GM19452 (cell line): ENCODE measurements around the gene CHST15.
A peak's percentile ranks its signal among the peaks of the same experiment; 100 is the strongest.

ENCODE experiments used
- ATAC-seq: cut with Tn5 transposase; IDR thresholded peaks from one replicate; pipeline ENCODE4 v1.9.1; 2021; ENCODE audit not compliant: unreplicated experiment

The CHST15 gene

DNA sequence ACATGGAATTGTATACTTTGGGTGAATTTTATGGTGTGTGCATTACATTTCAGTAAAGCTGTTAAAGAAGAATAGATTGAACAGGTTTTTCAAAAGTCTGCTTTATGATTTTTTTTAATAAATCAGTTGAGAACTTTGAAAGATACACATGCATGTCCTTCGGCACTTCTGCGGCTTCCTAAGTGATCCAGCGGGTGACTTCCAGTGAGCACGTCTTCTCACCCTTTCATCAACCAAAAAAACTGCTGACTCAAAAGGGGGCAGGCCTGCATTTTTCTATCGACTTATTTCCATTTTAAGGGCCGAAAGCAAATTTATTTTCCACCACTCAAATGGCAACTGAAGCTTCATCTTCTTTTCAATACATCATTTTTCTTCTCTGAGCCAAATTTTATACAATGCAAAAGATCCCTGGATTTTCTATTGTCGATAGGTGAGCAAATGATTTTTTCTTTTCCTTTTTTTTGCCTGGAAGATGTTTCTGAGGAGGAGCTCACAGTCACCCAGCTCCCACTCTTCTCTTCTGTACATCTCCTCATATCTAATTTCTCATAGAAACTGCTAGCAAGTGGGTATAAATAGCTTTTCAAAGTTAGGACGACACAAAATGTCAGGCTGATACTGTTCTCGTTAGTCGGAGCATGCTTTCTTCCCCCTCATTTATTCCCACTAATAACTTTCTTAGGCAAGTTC lies 10.2 kb downstream of the CHST15 start:
- no peak for ATAC-seq

DNA sequence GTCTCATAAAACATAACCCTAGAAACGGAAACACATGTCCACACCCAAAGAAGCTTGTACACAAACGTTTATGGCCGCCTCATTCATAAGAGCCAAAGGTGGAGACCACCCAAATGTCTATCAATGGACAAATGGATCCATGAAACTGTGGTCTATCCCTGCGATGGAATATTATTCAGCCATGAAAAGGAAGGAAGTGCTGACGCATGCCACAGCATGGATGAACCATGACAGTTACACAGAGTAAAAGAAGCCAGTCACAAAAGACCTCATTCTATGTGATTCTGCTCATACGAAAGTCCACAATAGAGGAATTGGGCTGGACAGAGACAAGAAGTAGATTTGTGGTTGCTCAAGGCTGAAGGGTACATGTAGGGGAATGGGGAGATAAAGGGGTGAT lies 10.8 kb downstream of the CHST15 start:
- no peak for ATAC-seq

DNA sequence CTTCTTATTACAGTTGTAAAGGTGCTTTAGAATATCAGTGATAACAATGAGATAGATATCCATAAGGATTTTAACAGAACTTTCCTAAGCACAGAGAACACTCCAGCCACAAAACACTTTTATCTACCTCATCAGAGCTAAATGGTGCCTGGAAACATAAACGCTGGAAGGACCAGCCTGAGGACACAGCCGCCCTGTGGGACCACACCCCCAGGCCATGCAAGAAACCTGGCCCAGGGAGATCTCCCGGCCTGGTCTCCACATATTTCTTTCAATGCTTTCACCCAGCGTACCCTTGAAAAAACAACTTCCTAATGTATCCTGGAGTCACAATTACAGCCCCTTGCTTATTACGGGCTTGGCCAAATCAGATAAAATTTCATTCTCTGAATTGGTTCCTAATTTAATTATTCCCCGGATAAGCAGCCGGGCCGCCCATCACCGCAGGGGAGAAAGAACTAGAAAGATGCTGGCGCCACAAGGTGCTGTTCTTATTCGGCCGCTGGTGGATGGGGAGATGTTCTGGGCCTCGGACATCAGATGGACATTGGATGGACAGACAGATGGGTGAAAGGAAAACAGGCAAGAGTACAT lies 11.8 kb downstream of the CHST15 start:
- no peak for ATAC-seq

DNA sequence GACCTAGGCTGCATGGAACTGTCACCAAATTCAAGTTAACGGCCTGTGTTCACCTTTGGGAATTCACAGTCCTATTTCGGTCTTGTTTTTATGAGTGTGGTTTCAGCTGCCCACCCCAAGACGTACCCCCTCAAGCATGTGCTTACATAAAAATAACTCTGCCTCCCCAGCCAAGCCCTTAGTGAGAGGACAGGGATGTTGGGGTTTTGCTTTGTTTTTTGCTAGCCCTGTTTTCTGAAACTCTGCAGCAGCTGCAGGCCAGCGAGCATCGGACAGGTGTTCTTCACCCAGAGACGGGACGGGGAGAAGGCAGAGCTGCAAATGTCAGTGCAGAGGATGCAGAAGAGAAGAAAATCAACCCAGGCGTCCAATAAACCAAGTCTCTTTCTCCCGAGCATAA lies 13.5 kb downstream of the CHST15 start:
- ATAC-seq: no peak

DNA sequence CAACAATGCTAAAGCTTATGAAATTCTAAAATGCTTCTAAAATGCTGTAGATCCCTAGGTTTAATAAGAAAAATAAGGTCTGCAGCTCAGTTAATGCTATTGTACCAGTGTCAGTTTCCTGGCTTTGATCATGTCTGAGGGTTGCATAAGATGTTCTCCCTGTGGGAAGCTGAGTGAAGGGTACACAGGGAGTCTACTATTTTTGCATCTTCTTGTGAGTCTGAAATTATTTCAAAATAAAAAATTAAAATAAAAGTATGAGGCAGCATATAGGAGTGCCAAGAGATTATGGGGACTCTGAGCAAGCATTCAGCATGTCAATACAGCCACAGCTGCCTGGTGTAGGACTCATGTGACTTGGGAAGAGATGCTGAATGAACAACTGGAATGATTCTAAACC lies 14.7 kb downstream of the CHST15 start:
- no peak for ATAC-seq

DNA sequence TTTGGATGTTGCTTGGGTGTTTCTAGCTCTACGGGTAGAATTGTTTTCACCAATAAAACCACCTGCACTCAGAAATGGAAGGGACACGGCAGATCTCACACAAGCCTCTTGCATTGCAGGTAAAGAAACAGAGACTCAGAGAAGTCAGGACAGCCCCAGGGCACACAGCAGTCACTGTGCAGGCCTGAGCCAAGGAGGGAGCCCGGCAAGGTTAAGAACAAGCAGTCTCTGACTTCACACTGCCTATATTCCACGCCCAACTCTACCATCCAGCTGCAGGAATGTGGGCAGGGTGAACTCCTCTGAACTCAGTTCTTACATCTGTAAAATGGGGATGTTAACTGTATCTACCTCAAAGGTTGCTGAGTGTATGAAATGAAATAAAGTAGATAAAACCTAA lies 15.4 kb downstream of the CHST15 start:
- no peak for ATAC-seq

DNA sequence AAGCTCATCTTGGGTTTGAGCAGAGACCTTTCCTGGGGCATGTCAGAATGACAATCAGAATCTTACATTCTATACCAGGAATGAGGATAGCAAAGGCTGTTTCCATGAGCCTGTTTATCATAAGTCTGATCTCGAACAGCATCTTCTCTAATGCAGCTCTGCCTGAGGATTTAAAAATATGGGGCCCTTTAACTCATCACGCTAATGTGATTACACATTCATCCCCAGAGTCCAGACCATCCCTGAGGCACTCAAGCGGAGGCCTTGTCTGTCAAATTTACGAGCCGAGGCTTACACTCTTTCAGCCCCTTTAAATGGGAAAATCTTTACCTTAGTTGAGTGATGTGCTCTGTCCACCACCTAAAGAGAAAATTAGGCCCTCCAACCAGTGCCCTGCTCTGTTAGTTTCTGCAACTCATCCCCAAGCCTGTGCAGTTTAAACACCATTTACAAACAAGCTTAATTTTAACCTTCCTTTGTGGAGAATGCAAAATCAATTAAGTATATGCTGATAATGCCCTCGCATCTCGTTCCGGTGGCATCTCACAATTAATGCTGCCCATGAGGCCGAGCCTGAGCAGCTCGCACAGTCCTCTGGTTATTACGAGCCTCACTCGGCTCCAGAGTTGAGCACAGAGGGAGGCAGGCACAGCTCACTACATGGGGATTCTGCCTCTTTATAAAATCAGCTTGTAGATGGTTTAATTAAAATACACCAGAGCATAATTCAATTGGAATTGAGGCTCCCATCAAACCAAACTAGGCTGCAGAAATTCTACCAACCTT lies 16.0 kb downstream of the CHST15 start:
- ATAC-seq: no peak

DNA sequence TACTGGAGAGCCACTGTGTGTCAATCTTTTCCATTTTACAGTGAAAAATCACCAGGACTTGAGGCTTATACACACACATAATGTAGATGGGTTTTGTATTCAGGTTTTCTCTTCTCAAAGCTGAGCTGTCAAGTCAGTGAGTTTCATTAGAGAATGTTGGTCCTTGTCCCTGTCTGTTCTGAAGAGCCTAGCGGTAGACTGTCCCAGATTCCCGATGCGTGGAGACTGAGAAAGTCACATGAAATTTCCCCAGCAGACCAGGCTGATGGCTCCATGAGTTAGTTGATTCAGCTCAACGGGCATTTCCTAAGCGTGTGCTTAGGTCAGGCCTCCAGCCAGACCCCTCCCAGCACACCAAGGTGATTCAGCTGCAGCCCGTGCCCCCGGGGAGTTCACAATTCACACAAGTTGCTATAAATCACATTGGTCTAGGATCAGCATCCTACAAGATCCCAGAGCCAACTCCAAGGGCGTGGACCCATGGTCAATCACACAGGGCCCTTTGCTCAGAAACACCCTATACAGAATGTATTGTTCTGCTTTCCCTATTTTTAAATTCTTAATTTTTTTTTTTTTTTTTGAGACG lies 17.2 kb downstream of the CHST15 start:
- ATAC-seq: no peak

DNA sequence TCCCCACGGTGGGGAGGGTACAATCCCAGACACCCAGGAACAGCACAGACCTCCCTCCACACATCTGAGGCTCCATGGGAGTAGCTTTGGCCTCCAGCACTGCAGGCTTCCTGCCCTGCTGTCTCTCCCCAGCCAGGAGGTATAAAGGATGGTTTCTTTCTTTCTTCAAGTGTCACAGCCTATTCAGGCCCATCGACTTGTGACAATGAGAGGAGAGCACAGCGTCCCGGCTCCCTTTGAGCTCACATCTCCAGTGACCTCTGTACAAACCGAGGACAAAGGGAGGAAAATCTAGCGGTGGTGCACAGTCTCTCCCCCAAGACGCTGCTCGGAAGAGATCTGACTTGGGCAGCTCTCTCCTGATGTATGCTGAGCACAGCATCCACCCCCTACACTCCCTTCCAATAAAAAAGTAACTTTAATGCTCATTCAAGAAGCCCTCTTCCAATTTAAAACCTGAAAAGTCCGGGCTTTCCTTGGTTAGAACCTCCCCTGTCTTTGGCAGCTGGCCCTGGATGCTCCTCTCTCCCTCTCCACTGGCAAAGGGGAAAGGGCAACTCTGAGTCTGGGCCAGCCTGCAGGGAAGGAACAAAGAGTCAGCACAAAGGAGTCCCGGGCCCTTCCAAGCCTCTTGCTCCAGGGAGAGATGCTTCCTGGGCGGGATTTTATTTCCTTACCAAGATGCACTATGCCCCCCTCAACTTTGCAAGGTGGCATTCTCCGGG lies 18.0 kb downstream of the CHST15 start:
- no peak for ATAC-seq

DNA sequence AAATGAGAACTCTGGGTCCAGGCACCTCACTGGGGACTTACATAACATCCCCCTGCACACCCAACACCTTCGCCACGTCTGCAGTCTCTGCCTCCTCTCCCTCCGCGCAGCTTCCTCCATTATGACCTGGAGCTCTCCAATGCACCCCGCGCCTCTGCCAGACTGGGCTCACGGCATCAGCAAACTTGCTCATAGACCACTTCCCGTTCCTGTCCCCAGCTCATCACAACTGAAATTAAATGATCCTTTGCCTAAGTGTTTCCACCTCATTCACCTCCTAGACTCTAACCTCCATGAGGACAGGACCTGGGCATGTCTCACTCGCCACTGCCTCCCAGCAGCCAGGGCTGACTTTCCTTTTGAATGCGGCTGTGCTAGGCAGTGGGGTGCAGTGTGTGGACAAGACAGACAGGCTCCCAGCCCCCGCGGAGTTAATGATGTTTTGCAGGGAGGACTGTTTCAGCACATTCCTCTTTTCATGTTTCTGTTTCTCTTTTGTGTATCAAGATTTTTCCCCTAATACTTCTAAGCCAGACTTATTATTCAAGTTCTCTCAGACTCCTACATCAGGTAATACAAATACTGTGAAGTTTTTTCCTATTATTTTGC lies 18.8 kb downstream of the CHST15 start:
- no peak for ATAC-seq

DNA sequence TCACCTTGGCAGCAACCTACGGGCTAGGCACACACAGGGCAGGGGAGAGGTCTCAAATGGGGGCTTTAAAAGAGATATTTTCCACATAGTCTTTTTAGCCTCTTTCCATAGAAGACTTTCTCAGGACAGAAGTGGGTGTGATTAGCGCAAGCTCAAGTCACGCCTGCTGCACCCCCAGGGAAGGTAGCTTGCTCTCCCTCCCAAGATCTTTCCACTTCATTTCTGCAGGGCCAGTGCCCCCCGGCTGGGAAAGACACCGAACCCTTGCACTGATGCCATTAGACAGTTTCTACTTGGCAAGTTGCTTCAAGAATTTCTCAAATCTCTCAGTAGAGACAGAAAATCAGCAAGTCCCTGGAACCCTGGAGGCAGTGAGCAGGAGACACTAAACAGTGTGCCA lies 19.4 kb downstream of the CHST15 start:
- ATAC-seq: no peak

DNA sequence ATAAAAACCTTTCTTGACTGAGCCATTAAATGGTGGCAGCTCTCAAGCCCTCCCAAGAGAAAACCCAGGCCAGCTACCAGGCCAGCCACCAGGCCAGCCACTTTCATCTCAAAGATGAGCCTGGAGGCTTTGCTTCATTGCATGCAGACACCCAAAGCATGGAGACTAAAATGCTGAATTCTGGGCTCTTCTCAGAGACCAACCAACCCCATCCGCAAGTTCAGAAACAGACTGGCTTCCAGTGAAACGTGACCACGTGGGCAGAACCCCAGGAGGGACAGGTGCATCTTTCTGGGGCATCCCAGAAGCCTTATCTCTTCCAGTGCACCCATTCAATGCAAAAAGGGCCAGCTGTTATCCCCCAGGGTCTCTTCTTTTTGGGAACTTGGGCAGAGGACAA lies 20.9 kb downstream of the CHST15 start:
- ATAC-seq: no peak

DNA sequence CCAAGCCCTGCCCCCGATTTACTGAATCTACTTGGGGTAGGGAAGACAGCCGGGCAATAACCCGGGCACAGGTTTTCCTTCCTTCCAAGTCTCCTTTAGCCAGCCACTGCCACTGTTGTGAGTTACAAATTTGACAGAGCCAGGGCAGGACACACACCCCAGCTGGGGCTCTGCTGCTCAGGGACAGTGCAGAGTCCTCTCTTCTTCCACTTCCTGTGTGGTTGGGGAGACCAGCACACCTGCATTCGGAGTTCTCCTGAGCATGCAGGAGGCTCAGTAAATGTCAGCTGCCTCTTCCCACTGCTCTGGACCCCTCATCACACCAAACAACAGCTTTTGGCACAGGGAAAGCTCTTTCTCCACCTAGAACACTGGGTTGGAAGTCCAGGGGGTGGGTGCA lies 21.3 kb downstream of the CHST15 start:
- ATAC-seq: peak; percentile 64

DNA sequence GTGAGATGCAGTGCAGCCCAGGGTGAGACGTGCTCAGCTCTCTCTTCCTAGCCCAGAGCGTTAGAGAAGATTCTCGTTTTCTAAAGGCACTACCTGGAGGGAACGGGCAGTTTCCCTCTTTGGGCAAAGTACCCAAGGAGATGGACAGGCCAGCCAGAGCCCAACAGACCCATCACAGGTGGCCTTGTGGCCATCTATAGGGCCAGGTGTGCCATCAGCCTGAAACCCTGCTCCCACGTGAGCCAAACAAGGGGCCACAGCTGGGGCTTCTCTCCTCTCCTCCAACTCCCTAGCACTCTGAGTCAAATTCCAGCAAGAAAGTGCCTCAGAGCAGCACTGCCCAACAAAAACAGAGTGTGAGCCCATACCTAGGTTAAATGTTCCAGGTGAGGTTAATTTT lies 22.3 kb downstream of the CHST15 start:
- ATAC-seq: no peak

DNA sequence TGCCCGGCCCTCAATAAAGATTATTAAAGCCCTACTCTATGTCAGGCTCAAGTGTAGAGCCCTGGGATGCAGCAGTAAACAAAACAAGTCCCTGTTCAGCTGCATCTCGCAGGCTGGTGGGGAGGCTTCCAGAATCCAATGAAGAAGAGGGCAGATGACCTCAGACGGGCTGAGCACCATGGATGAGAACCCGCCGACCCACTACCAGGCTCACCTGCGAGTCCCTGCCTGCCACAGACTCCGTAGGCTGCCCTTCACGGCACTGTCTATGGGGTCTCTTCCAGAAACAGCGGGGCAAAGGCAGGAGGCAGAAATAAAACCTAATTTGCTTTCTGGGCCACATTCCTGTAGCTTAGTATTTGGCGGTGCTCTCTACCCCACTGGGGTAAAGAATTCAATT lies 22.7 kb downstream of the CHST15 start:
- ATAC-seq: no peak

DNA sequence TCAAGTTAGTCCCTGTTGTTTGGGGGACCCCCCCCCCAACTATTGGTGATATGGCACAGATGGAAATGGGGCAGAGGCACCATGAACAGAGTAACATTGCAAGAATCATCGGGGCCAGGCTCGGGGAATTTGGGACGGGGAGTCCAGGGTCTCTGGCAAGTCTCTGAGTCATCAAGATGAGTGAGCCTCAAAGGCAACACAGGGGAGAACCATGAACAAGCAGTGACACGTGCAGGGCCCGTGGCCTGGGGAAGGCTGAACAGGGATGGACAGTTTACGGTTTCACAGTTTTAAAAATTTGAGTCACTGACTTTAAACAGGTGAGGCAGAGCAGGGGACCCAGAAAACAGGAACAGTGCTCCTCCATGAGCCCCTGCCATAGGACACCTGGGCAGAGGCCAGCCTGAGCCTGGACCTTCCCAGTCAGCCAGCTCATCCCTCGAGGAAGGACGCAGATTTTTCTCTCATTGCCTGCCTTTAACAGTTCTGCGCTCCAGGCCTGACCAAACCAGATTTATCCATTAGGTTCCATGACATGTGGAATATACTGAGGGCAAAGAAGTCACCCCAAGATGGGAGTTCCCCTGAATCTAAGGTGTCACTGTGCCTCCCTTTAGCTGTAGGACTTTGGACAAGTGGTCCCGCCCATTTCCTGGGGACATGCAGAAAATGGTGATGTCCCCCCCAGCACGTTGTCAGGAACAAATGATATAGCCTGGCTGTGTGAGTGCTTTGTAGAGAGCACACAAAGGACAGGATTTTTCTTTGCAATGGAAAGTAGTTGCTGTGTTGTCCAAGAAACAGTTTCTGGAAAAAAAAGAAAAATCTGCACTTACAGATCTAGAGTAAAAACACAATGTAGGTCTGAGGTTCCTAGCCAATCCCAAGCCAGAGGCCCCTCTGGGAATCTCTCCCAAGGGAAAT lies 23.8 kb downstream of the CHST15 start:
- ATAC-seq: no peak

DNA sequence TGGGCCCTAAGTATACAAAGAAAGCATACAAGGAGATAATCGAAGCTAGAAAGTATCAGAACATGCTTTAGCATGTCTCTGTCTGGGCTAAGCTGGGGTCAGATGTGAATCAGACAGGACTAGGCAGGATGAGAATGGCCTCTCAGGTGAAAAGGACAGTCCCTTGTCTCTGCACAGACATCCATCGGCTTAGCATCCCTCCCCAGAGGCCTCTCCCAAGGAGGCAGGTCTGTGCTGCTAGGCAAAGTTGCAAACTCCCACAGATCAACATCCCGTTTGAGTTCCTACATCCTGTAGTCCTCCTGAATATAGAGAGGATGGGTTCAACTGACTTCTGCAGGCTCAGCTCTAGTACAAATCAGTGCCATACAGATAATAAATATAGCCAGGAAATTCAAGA lies 24.5 kb downstream of the CHST15 start:
- ATAC-seq: no peak

DNA sequence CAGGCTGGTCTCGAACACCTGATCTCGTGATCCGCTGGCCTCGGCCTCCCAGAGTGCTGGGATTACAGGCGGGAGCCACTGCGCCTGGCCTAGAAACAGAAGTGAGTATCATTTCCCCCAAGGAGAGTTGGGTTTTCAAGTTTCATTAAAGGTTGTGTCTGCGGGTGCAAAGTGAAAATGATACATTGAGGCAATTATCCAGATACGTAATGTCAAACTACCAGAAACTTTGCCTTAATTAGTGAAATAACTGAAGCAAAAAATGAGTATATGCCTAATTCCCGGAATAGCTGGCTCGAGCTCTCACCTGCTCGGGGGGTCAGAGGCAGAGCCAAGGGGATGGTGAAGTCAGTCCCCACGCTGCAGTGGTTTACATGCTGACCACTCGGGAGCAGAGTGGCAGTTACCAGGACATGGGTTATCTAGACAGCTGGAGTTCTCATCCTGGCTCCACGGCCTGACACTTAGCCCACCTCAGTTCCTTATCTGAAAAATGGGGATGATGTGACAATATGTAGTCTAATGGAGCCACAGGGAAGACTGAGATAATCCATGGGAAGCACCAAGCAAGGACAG lies 25.5 kb downstream of the CHST15 start:
- no peak for ATAC-seq
